Measurements from ENCODE around the gene CRB1.
"Not testable (repeated sequence)": the region's sequence is repeated elsewhere in the genome, so short reads cannot be mapped to it uniquely, and the experiment has no call there.

CRB1 gene

DNA sequence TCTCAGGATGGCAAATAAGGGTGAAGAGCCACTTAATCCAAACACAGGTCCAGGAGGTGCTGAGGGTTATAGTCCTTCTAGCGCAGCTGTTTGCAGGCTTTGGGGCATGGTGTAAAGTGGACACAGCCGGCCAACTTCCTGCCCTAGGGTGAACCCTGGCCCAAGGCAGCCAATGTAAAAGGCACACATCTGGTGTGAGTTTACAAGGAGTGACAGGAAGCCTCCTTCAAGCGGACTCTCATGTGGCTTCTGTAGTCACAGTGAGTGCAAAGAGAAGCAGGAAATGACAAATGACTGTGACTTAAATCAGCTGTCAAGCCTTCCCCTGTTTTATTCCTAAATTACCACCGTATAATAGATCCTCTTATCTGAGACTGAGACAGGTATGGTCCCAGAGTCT lies 213.0 kb downstream of the CRB1 start:
- Histone ChIP-seq H3K9me3 (ENCODE audit: control insufficient read depth in 5 of 5, low read length in 5 of 5) (no peaks in the 10 kb centered on the region), H3K27me3 (ENCODE audit: control insufficient read depth in 5 of 5, insufficient read depth in 4 of 5, low read length in 5 of 5) (no peaks in the 10 kb centered on the region), H3K9ac (ENCODE audit: low read length in 5 of 5) (no peak overlapping the region), H3K36me3 (ENCODE audit: control insufficient read depth in 5 of 5, insufficient read depth in 5 of 5, low read length in 5 of 5) (no peaks in the 10 kb centered on the region), H3K4me3 (ENCODE audit: low read depth in 1 of 5, low read length in 5 of 5) (no peak overlapping the region), H3K27ac (ENCODE audit: low read depth, low read length) (no peak overlapping the region), H3K4me1 (ENCODE audit: control insufficient read depth in 5 of 5, insufficient read depth in 5 of 5, low read length in 5 of 5) (no peaks in the 10 kb centered on the region)

- H3K9ac ChIP-seq (ENCODE audit: low read length in 5 of 5) = no peak overlapping the region
- no peaks in the 10 kb centered on the region for H3K27me3 ChIP-seq (ENCODE audit: control insufficient read depth in 5 of 5, insufficient read depth in 4 of 5, low read length in 5 of 5)
- no peaks in the 10 kb centered on the region for H3K36me3 ChIP-seq (ENCODE audit: control insufficient read depth in 5 of 5, insufficient read depth in 5 of 5, low read length in 5 of 5)
- no peak overlapping the region for H3K27ac ChIP-seq (ENCODE audit: low read depth, low read length)
- no peak overlapping the region for H3K4me3 ChIP-seq (ENCODE audit: low read depth in 1 of 5, low read length in 5 of 5)
- H3K4me1 ChIP-seq (ENCODE audit: control insufficient read depth in 5 of 5, insufficient read depth in 5 of 5, low read length in 5 of 5) = no peaks in the 10 kb centered on the region
- H3K9me3 ChIP-seq (ENCODE audit: control insufficient read depth in 5 of 5, low read length in 5 of 5) = no peaks in the 10 kb centered on the region
Measured at GRCh38 chr1:197485790-197486189, 217.7 kb downstream of the CRB1 start.

DNA sequence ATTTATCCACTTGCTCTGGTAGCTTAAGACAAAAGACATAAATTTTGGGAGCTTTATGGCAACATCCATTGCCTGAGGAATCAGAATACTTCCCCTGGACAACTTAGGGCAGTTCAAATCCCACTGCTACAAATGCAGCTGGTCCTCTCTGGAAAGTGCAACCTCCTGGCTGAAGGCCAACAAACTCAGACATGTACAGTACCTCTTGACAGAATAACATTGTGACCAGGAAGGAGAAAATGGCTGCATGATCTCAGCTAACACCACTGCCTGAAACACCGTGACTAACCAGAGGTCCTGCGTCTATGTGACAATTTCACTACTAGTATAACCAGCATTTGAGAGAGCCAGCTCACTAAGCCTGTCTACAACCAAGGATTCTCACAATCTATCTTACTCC lies 218.9 kb downstream of the CRB1 start:
- H3K4me1 ChIP-seq (ENCODE audit: control insufficient read depth in 5 of 5, insufficient read depth in 5 of 5, low read length in 5 of 5) = no peaks in the 10 kb centered on the region
- H3K9ac ChIP-seq (ENCODE audit: low read length in 5 of 5) = no peak overlapping the region
- no peak overlapping the region for H3K27ac ChIP-seq (ENCODE audit: low read depth, low read length)
- H3K27me3 ChIP-seq (ENCODE audit: control insufficient read depth in 5 of 5, insufficient read depth in 4 of 5, low read length in 5 of 5) = no peaks in the 10 kb centered on the region
- no peak overlapping the region for H3K4me3 ChIP-seq (ENCODE audit: low read depth in 1 of 5, low read length in 5 of 5)
- H3K36me3 ChIP-seq (ENCODE audit: control insufficient read depth in 5 of 5, insufficient read depth in 5 of 5, low read length in 5 of 5) = no peaks in the 10 kb centered on the region
- no peaks in the 10 kb centered on the region for H3K9me3 ChIP-seq (ENCODE audit: control insufficient read depth in 5 of 5, low read length in 5 of 5)

GRCh38 chr1:197491505-197491904 lies 223.5 kb downstream of the CRB1 start:
- not testable (repeated sequence) for H3K4me1 ChIP-seq (ENCODE audit: control insufficient read depth in 5 of 5, insufficient read depth in 5 of 5, low read length in 5 of 5); H3K36me3 ChIP-seq (ENCODE audit: control insufficient read depth in 5 of 5, insufficient read depth in 5 of 5, low read length in 5 of 5); H3K27me3 ChIP-seq (ENCODE audit: control insufficient read depth in 5 of 5, insufficient read depth in 4 of 5, low read length in 5 of 5); H3K27ac ChIP-seq (ENCODE audit: low read depth, low read length); H3K9ac ChIP-seq (ENCODE audit: low read length in 5 of 5); H3K9me3 ChIP-seq (ENCODE audit: control insufficient read depth in 5 of 5, low read length in 5 of 5); H3K4me3 ChIP-seq (ENCODE audit: low read depth in 1 of 5, low read length in 5 of 5)

GRCh38 chr1:197496722-197497121 lies 228.7 kb downstream of the CRB1 start:
- Histone ChIP-seq H3K27ac (ENCODE audit: low read depth, low read length) (no peak overlapping the region), H3K9ac (ENCODE audit: low read length in 5 of 5) (no peak overlapping the region), H3K27me3 (ENCODE audit: control insufficient read depth in 5 of 5, insufficient read depth in 4 of 5, low read length in 5 of 5) (no peaks in the 10 kb centered on the region), H3K4me1 (ENCODE audit: control insufficient read depth in 5 of 5, insufficient read depth in 5 of 5, low read length in 5 of 5) (no peaks in the 10 kb centered on the region), H3K4me3 (ENCODE audit: low read depth in 1 of 5, low read length in 5 of 5) (no peak overlapping the region), H3K9me3 (ENCODE audit: control insufficient read depth in 5 of 5, low read length in 5 of 5) (no peaks in the 10 kb centered on the region), H3K36me3 (ENCODE audit: control insufficient read depth in 5 of 5, insufficient read depth in 5 of 5, low read length in 5 of 5) (no peaks in the 10 kb centered on the region)

- H3K36me3 ChIP-seq (ENCODE audit: control insufficient read depth in 5 of 5, insufficient read depth in 5 of 5, low read length in 5 of 5) = peaks cover 0 to 13% (median 7%) of the 10 kb centered on the region in 5 donors
- H3K4me3 ChIP-seq (ENCODE audit: low read depth in 1 of 5, low read length in 5 of 5) = no peak overlapping the region
- H3K27me3 ChIP-seq (ENCODE audit: control insufficient read depth in 5 of 5, insufficient read depth in 4 of 5, low read length in 5 of 5) = no peaks in the 10 kb centered on the region
- H3K27ac ChIP-seq (ENCODE audit: low read depth, low read length) = no peak overlapping the region
- peaks cover 0 to 11% (median 0%) of the 10 kb centered on the region in 5 donors for H3K4me1 ChIP-seq (ENCODE audit: control insufficient read depth in 5 of 5, insufficient read depth in 5 of 5, low read length in 5 of 5)
- no peak overlapping the region for H3K9ac ChIP-seq (ENCODE audit: low read length in 5 of 5)
- no peaks in the 10 kb centered on the region for H3K9me3 ChIP-seq (ENCODE audit: control insufficient read depth in 5 of 5, low read length in 5 of 5)
Measured at GRCh38 chr1:197510691-197511378, 242.8 kb downstream of the CRB1 start.

DNA sequence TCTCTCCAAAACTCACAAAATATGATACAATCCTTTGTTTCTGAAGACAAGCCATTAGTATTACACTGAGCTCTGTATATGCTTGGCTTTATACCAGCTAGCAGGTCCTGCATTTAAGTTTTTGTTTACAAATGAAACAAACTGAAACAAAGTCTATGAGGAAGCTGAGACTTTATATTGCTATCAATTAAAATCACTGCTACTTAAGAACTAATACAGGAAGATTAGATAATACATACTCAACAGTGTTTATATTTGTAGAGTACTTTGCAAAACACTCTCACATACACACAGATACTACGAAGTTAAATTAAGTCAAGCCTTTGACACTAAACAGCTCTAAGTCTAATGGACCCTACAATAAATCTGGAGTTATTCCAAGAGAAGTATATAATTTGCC lies 247.4 kb downstream of the CRB1 start:
- Histone ChIP-seq H3K27me3 (ENCODE audit: control insufficient read depth in 5 of 5, insufficient read depth in 4 of 5, low read length in 5 of 5) (no peaks in the 10 kb centered on the region), H3K9ac (ENCODE audit: low read length in 5 of 5) (no peak overlapping the region), H3K4me3 (ENCODE audit: low read depth in 1 of 5, low read length in 5 of 5) (no peak overlapping the region), H3K9me3 (ENCODE audit: control insufficient read depth in 5 of 5, low read length in 5 of 5) (no peaks in the 10 kb centered on the region), H3K4me1 (ENCODE audit: control insufficient read depth in 5 of 5, insufficient read depth in 5 of 5, low read length in 5 of 5) (peaks cover 0 to 11% (median 0%) of the 10 kb centered on the region in 5 donors), H3K27ac (ENCODE audit: low read depth, low read length) (no peak overlapping the region), H3K36me3 (ENCODE audit: control insufficient read depth in 5 of 5, insufficient read depth in 5 of 5, low read length in 5 of 5) (peaks cover 0 to 6% (median 3%) of the 10 kb centered on the region in 5 donors)

GRCh38 chr1:197519741-197520334 lies 251.8 kb downstream of the CRB1 start:
- Histone ChIP-seq H3K27ac (ENCODE audit: low read depth, low read length) (no peak overlapping the region), H3K4me1 (ENCODE audit: control insufficient read depth in 5 of 5, insufficient read depth in 5 of 5, low read length in 5 of 5) (peaks cover 0 to 8% (median 0%) of the 10 kb centered on the region in 5 donors), H3K4me3 (ENCODE audit: low read depth in 1 of 5, low read length in 5 of 5) (no peak overlapping the region), H3K9me3 (ENCODE audit: control insufficient read depth in 5 of 5, low read length in 5 of 5) (no peaks in the 10 kb centered on the region), H3K36me3 (ENCODE audit: control insufficient read depth in 5 of 5, insufficient read depth in 5 of 5, low read length in 5 of 5) (no peaks in the 10 kb centered on the region), H3K27me3 (ENCODE audit: control insufficient read depth in 5 of 5, insufficient read depth in 4 of 5, low read length in 5 of 5) (no peaks in the 10 kb centered on the region), H3K9ac (ENCODE audit: low read length in 5 of 5) (no peak overlapping the region)

DNA sequence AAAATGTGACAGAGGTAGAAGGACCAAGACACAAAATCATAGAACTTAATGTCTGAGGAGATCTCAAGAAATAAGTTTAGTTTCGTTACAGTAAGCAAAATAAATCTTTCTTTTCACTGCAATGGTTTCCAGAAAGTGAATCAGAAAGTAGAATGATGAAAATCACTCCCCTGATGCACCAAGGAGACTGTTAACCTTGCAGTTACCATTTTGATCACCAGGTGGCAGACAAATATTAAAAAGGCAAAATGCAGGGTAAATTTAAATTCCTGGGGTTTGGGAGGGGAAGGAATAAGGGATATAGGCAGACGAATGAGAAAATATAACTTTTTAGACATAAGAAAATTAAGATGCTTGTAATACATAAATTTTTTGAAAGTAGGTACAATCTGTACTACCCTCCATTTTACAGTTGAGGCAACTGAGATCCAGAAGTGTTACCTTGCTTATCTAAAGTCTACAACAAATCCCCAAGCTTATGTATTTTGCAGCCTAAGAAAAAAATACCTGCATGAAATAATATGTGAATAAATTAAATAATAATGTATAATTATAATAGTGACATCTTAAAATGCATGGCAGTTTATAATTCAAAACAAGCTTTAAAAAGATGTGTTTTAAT lies 253.2 kb downstream of the CRB1 start:
- Histone ChIP-seq H3K4me1 (ENCODE audit: control insufficient read depth in 5 of 5, insufficient read depth in 5 of 5, low read length in 5 of 5) (peaks cover 0 to 8% (median 0%) of the 10 kb centered on the region in 5 donors), H3K27ac (ENCODE audit: low read depth, low read length) (no peak overlapping the region), H3K36me3 (ENCODE audit: control insufficient read depth in 5 of 5, insufficient read depth in 5 of 5, low read length in 5 of 5) (no peaks in the 10 kb centered on the region), H3K4me3 (ENCODE audit: low read depth in 1 of 5, low read length in 5 of 5) (no peak overlapping the region), H3K9me3 (ENCODE audit: control insufficient read depth in 5 of 5, low read length in 5 of 5) (no peaks in the 10 kb centered on the region), H3K27me3 (ENCODE audit: control insufficient read depth in 5 of 5, insufficient read depth in 4 of 5, low read length in 5 of 5) (no peaks in the 10 kb centered on the region), H3K9ac (ENCODE audit: low read length in 5 of 5) (no peak overlapping the region)

GRCh38 chr1:197526736-197527371 lies 258.8 kb downstream of the CRB1 start:
- Histone ChIP-seq H3K4me1 (ENCODE audit: control insufficient read depth in 5 of 5, insufficient read depth in 5 of 5, low read length in 5 of 5) (peaks cover 0 to 2% (median 0%) of the 10 kb centered on the region in 5 donors), H3K36me3 (ENCODE audit: control insufficient read depth in 5 of 5, insufficient read depth in 5 of 5, low read length in 5 of 5) (no peaks in the 10 kb centered on the region), H3K27ac (ENCODE audit: low read depth, low read length) (no peak overlapping the region), H3K4me3 (ENCODE audit: low read depth in 1 of 5, low read length in 5 of 5) (no peak overlapping the region), H3K9ac (ENCODE audit: low read length in 5 of 5) (no peak overlapping the region), H3K27me3 (ENCODE audit: control insufficient read depth in 5 of 5, insufficient read depth in 4 of 5, low read length in 5 of 5) (no peaks in the 10 kb centered on the region), H3K9me3 (ENCODE audit: control insufficient read depth in 5 of 5, low read length in 5 of 5) (no peaks in the 10 kb centered on the region)

All from subcutaneous abdominal adipose tissue (tissue), 5 donors.